ENCODE measurements around the gene ADAT1. TPM values are rescaled to one million over a fixed set of nuclear protein-coding genes. Genes with fewer than 3 reads are reported as not detected.

Gene ADAT1
- total and polyA plus RNA-seq, 2 of the 13 experiments (the other 11 are each of a cell fraction or from before 2014, with no cell fraction given) = 18.4 to 40.8 TPM

DNA sequence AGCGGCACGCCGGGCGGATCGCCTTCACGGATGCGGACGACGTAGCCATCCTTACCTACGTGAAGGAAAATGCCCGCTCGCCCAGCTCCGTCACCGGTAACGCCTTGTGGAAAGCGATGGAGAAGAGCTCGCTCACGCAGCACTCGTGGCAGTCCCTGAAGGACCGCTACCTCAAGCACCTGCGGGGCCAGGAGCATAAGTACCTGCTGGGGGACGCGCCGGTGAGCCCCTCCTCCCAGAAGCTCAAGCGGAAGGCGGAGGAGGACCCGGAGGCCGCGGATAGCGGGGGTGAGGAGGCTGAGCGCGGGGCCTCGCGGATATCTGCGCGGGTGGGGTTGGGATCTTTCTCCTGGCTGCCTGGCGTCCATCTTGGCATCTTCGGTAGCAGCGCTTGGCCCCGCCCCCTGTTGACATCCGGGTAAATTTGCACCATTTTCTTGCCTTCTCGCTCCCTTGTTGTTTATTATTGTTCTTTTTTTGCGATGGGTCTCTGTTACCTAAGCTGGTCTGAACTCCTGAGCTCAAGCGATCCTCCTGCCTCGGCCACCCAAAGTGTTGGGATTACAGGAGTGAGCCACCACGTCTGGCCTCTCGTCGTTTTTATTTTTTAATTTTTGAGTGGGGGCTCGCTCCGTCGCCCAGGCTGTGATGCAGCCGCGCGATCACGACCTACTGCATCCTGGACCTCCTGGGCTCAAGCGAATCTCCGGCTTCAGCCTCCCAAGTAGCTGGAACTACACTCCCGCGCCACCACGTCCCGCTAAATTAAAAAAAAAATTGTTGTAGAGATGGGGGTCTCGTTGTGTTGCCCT lies 25.4 kb upstream of the ADAT1 start (continued):
- TF ChIP-seq THYN1 (CRISPR knock-in tag; IDR thresholded peaks at IDR 0.05; ENCODE audit: borderline replicate concordance, low read depth) (no peak), ZNF333 (CRISPR knock-in tag; IDR thresholded peaks at IDR 0.05; ENCODE audit: borderline replicate concordance) (no peak), ZEB1 (IDR thresholded peaks at IDR 0.05; ENCODE audit: insufficient replicate concordance, low read depth) (no peak), PRDM10 (CRISPR knock-in tag; IDR thresholded peaks at IDR 0.05; ENCODE audit: low read depth) (no peak), JARID2 (CRISPR knock-in tag; IDR thresholded peaks at IDR 0.05; ENCODE audit: insufficient replicate concordance) (no peak), ETS1 (CRISPR knock-in tag; IDR thresholded peaks at IDR 0.05) (no peak), ZNF687 (CRISPR knock-in tag; IDR thresholded peaks at IDR 0.05) (peak; percentile 6; the same call in 1 of the 2 replicates), KAT2B (IDR thresholded peaks at IDR 0.05; ENCODE audit: borderline replicate concordance, low read depth, low read length) (no peak), ZNF317 (CRISPR knock-in tag; IDR thresholded peaks at IDR 0.05) (no peak), CCAR2 (optimal IDR thresholded peaks at IDR 0.05; ENCODE audit: low read depth, low read length) (no peak), KAT7 (CRISPR knock-in tag; IDR thresholded peaks at IDR 0.05; ENCODE audit: borderline replicate concordance) (no peak; the same call in 1 of the 2 replicates)
- TF ChIP-seq, protein P1, sequence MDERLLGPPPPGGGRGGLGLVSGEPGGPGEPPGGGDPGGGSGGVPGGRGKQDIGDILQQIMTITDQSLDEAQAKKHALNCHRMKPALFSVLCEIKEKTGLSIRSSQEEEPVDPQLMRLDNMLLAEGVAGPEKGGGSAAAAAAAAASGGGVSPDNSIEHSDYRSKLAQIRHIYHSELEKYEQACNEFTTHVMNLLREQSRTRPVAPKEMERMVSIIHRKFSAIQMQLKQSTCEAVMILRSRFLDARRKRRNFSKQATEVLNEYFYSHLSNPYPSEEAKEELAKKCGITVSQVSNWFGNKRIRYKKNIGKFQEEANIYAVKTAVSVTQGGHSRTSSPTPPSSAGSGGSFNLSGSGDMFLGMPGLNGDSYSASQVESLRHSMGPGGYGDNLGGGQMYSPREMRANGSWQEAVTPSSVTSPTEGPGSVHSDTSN (CRISPR knock-in tag; IDR thresholded peaks at IDR 0.05) = no peak
- TF ChIP-seq, protein P2, sequence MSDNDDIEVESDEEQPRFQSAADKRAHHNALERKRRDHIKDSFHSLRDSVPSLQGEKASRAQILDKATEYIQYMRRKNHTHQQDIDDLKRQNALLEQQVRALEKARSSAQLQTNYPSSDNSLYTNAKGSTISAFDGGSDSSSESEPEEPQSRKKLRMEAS (IDR thresholded peaks at IDR 0.05) = no peak
- TF ChIP-seq, protein P3, sequence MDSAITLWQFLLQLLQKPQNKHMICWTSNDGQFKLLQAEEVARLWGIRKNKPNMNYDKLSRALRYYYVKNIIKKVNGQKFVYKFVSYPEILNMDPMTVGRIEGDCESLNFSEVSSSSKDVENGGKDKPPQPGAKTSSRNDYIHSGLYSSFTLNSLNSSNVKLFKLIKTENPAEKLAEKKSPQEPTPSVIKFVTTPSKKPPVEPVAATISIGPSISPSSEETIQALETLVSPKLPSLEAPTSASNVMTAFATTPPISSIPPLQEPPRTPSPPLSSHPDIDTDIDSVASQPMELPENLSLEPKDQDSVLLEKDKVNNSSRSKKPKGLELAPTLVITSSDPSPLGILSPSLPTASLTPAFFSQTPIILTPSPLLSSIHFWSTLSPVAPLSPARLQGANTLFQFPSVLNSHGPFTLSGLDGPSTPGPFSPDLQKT (CRISPR knock-in tag; IDR thresholded peaks at IDR 0.05; ENCODE audit: borderline replicate concordance) = no peak
- TF ChIP-seq, protein P4, sequence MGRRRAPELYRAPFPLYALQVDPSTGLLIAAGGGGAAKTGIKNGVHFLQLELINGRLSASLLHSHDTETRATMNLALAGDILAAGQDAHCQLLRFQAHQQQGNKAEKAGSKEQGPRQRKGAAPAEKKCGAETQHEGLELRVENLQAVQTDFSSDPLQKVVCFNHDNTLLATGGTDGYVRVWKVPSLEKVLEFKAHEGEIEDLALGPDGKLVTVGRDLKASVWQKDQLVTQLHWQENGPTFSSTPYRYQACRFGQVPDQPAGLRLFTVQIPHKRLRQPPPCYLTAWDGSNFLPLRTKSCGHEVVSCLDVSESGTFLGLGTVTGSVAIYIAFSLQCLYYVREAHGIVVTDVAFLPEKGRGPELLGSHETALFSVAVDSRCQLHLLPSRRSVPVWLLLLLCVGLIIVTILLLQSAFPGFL (CRISPR knock-in tag; IDR thresholded peaks at IDR 0.05) = no peak
